Kidney epithelial cell (primary cell): ENCODE data around the gene P2RX3. TPM values are rescaled to one million over a fixed set of nuclear protein-coding genes. Genes with fewer than 3 reads are reported as not detected.
"Not testable (repeated sequence)": the region's sequence is repeated elsewhere in the genome, so short reads cannot be mapped to it uniquely, and the experiment has no call there.

Source experiments
- DNase-seq: peaks from one replicate; pipeline ENCODE4 v3.0.0-alpha.2; 2010; ENCODE audit warnings: low read depth
- H3K27me3 ChIP-seq: 2 replicates; pipeline ENCODE4 v1.6.0; 2011; ENCODE audit warnings: low read length; ENCODE audit not compliant: control insufficient read depth, insufficient read depth
- H3K36me3 ChIP-seq: 2 replicates; pipeline ENCODE4 v1.5.1; 2011; ENCODE audit warnings: low read length; ENCODE audit not compliant: control insufficient read depth, insufficient read depth
- H3K4me3 ChIP-seq: 2 replicates; pipeline ENCODE4 v1.5.1; 2011; ENCODE audit warnings: low read depth, mild to moderate bottlenecking, control low read depth, low read length
- CTCF ChIP-seq: IDR thresholded peaks from 2 replicates; pipeline ENCODE4 v1.5.1; 2011; ENCODE audit warnings: mild to moderate bottlenecking, moderate library complexity, low read length, control low read depth, inconsistent platforms; ENCODE audit not compliant: insufficient read depth, poor library complexity, severe bottlenecking
- total RNA-seq: library from RNA; depleted of rRNA; stranded (reverse); fragments of >200 nt; gene quantifications from 2 replicates; pipeline ENCODE4 v1.2.3, GENCODE V29; 2015

Gene P2RX3
- total RNA-seq, 1 donor from 2014 or later = not detected

DNA sequence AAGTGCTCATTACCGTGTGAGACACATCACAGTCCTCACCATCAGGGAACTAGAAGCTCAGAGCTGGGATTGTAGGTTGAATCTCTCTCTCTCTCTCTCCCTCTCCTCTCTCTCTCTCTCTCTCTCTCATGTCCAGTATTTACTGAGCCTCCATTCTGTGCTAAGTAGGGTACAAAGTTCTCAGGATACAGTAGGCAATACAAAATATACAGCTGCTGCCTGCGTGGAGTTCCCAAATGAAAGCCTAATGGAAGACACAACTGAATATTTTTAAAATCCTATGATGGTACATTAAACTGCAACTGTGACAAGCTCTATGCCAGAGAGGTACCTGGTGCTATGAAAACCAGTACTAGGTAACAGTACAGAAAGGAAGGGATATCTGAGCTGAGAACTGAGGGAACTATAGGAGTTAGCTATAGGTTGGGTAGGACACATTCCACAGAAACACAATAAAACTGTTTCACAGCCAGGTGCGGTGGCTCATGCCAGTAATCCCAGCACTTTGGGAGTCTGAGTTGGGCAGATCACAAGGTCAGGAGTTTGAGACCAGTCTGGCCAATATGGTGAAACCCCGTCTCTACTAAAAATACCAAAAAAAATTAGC lies 61.9 kb downstream of the P2RX3 start:
- DNase-seq = no peak
- no peak for TF ChIP-seq CTCF
- H3K27me3 ChIP-seq = peaks cover 2% of the 10 kb centered on the region
- no peak overlapping the region for H3K4me3 ChIP-seq
- no peaks in the 10 kb centered on the region for H3K36me3 ChIP-seq

- no peak for DNase-seq
- TF ChIP-seq CTCF = no peak
- Histone ChIP-seq H3K4me3 (no peak overlapping the region), H3K36me3 (no peaks in the 10 kb centered on the region), H3K27me3 (no peaks in the 10 kb centered on the region)
Observed at GRCh38 chr11:57402188-57403002, 64.2 kb downstream of the P2RX3 start.

DNA sequence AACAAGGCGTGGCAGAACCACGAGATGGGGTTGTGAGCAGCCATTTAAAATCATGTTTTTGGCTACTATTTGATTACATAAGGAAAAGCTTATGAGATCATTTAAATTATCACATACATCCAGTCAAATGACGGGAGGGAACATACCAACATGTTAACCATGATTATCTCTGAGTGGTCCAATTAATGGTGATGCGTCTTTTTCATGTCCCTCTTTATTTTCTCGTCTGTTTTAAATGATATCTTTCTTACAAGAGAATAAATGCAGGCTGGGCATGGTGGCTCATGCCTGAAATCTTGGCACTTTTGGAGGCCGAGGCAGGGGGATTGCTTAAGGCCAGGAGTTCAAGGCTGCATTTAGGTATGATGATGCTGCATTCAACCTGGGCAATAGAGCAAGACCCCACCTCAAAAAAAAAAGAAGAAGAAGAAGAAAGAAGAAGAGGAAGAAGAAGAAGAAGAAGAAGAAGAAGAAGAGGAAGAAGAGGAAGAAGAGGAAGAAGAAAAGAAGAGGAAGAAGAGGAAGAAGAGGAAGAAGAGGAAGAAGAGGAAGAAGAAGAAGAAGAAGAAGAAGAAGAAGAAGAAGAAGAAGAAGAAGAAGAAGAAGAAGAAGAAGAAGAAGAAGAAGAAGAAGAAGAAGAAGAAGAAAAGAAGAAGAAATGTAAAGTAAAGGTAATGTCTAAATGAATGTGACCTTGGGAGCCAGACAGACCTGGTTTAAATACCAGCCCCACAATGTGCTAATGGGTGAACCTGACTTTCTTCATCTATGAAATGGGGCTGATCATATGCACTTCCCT lies 65.0 kb downstream of the P2RX3 start:
- not testable (repeated sequence) for H3K27me3 ChIP-seq, H3K4me3 ChIP-seq, DNase-seq, H3K36me3 ChIP-seq

- no peak overlapping the region for H3K4me3 ChIP-seq
- DNase-seq = no peak
- H3K36me3 ChIP-seq = peaks cover 2% of the 10 kb centered on the region
- no peak for TF ChIP-seq CTCF
- no peaks in the 10 kb centered on the region for H3K27me3 ChIP-seq
Observed at GRCh38 chr11:57403802-57404147, 65.6 kb downstream of the P2RX3 start.

GRCh38 chr11:57405271-57405860 lies 67.2 kb downstream of the P2RX3 start:
- DNase-seq = no peak
- Histone ChIP-seq H3K27me3 (no peaks in the 10 kb centered on the region), H3K4me3 (no peak overlapping the region), H3K36me3 (peaks cover 2% of the 10 kb centered on the region)
- TF ChIP-seq CTCF = no peak
